ENCODE results near the gene ATP6V1F.
A peak's percentile ranks its signal among the peaks of the same experiment; 100 is the strongest.
"Not testable (repeated sequence)": the region's sequence is repeated elsewhere in the genome, so short reads cannot be mapped to it uniquely, and the experiment has no call there.

The ATP6V1F gene

GRCh38 chr7:128903621-128904361, 41.1 kb downstream of the ATP6V1F start:
- no peak for DNase-seq (ENCODE audit: low spot score)

- peak; percentile 67 for DNase-seq (ENCODE audit: low spot score)
Measured at GRCh38 chr7:128904381-128905197, 41.9 kb downstream of the ATP6V1F start.

GRCh38 chr7:128906001-128906765, 43.5 kb downstream of the ATP6V1F start:
- no peak for DNase-seq (ENCODE audit: low spot score)

GRCh38 chr7:128906766-128907559, 44.3 kb downstream of the ATP6V1F start:
- no peak for DNase-seq (ENCODE audit: low spot score)

DNA sequence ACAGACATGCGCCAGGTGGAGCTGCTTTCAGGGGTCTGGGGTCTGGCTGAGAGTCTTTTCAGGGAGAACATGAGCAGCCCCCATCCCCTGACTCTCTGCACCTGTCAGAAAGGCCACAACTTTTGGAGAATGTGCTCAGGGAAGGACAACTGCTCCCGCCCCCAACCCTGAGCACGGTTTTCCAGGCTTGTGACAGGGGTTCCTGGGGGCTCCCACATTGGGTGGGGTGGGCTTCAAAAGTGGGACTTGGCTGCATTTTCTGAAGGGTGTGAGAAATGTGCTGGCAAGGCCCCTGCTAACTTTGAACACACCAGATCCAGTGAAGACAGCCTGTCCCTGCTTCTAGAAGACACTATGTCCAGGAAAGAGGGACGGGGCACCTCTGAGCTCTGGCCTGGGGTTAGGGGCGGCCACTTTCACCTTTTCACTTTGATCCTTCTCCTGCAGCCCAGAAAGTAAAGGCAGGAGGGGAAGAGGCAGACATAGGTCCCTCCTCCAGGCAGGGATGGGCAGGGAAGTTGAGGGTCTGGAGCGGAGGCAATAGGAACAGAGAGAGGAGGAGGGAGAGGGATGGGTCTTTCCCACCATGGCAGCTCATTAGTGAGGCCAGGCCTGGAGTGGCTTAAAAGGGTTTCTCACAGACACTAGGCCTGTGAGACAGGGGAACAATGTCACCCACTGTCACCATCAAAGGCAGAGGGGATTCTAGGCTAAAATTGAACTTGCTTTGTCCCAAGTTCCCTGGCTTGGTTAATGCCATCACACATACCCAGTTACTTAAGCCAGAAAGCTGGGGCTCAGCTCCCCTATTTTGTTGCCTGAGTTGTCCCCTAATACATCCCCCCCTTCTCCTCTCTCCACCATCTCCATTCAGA, 46.3 kb downstream of the ATP6V1F start:
- DNase-seq (ENCODE audit: low spot score) = no peak

DNA sequence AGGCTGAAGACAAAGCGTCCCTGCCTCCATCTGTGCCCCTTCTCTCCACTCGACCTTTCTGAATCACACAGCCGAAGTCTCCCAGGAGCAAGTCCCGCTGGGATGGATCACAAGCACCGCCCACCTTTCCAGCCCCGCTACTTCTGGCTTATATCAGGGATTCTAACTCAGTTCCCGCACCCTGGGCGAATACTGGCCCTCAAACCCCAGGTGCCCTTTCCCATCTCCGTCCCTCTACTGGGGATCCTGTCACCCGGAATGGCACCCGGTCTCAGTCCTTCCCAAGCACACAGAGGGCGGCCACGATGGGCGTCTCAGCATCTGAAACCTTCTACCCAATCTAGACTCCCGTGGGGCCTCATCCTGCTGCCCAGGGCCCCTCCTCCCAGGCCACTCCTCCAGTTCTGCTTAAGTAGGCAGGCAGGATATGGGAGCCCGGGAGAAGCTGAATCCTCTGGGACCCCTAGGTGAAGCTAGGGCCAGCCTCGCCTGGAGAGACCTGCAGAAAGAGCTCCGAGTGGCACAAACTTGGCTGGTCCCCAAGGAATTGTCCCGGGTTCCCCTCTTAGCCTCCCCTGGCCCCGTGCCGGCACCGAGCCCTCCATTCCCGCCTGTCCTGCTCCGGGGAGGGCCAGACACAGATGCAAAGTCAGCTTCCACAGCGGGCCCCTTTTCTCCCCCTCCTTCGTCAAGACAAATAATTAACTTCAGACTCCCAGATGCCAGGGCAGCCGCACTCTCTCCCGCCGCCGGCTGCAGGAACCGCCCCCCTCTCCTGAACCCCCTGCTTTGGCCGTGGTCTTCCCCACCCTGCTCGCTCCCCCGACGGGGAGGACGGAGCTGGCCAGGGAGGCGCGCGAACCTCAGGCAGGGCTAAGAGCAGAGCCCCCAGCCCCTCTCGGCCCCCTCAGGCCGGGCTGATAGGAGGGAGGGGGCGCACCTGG, 47.2 kb downstream of the ATP6V1F start:
- no peak for DNase-seq (ENCODE audit: low spot score)

DNA sequence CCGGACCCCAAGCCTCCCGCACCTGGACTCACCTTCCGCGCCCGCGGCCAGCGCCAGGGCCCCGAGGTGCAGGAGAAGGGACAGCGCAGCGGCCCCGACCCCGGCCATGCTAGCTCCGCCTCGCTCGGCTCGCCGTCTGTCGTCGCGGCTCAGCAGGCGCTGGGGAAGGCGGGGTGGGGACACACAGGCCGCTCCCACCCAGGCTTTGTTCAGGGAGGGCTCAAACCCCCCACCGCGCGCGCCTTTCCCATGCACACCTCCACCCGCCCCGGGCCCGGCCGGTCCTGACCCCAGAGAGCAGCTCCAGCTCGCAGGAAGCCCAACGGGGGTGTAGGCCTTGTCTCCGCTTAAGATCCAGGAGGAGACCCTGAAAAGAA, 47.9 kb downstream of the ATP6V1F start, which contains the start of gene KCP:
KCP (minus strand) TSS at position 141 of the 377 bp plus-strand sequence; CDS start at position 108, 33 bp downstream.
- DNase-seq (ENCODE audit: low spot score) = no peak

DNA sequence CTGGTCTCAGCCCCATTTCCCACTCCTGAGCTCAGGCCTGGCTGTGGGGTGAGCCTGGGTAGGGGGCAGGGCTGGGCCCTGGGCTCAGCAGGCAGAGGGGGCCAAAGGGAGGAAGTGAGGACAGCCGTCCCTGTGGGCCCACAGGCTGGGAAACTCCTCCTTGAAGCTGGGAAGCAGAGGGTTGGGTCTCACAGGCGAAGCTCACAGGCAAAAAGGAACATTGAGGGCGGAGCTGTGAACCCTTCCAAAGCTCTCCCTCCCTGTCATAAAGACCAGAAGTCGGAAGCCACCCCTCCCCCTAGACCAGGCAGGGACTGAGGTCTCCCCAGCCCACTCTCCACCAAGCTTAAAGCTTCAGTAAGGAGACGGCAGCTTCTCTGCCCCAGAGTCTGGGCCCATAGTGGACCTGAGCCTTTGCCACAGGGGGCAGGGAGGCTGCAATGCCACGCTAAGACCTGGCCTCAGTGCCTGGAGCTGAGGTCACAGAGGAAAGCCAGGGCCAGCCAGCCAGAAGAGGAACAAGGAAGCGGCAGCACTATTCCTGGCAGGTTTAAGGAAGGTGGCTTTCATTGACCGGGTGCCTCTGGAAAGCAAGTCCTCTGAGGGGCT, 48.9 kb downstream of the ATP6V1F start:
- no peak for DNase-seq (ENCODE audit: low spot score)

- DNase-seq (ENCODE audit: low spot score) = no peak
Measured at GRCh38 chr7:128912281-128912680, 49.6 kb downstream of the ATP6V1F start.

DNA sequence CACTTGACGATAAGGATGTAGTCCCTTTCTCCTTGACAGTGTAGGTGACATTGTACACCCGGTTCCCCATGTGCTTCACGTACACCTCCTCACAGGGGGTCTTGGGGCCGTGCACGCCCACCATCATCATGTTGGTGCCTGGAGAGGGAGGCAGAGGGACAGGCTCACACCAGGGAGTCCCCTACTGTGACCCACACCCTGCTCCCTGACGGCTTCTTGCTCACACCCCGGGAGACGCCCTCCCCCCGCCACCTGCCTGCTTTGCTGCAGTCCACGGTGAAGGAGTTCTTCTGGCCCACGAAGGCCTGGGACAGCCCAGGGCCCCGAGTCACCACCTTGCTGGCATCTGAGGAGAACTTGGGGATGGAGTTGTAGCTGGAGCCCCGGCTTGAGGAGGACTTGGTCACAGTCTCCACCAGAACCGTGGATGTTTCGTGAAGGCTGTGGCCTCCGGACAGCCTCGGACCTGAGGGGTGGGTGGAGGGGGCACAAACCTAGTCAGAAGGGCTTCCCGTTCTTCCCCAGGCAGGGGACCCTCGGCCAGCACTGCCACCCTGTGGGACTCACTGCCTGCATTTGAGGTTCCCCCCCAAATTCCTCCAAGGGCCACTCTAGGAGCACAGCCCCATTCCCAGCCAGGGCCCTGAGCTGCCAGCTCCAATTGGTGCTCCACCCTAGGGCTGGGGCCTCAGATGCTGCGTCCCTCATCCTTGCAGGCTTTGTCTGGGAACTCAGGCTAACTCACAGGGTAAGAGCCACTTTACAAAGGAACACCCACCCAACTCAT, 50.2 kb downstream of the ATP6V1F start:
- DNase-seq (ENCODE audit: low spot score) = not testable (repeated sequence)

DNA sequence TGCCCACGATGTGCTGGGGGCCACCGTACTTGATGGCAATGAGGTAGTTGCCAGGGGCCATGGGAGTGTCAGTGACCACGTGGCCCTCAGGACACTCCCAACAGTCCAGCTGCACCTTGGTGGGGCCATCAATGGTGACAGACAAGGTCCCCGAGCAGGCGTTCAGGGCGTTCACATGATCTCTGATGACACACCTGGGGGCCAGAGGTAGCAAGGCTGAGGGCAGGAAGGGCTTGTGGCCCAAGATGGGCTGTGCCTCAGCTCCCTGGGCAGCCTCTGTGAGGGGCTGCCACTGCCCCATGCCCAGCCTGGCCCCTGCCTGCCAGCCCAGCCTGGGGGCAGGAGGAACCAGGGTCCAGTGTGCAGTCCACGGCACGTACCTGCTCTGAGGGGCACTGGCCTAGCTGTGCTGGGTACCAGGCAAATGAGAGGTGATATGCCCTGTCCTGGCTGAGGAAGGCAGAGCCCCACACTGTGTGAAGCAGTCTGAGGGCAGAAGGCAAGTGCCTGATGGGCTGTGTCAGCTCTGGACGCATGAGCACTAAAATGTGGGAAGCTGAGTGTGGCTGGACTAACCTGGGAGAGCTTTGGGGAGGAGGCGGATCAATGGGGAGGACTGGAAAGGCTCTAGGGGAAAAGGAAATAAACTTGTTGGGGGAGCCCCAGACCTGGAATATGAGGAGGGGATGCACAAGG, 51.4 kb downstream of the ATP6V1F start:
- no peak for DNase-seq (ENCODE audit: low spot score)

DNA sequence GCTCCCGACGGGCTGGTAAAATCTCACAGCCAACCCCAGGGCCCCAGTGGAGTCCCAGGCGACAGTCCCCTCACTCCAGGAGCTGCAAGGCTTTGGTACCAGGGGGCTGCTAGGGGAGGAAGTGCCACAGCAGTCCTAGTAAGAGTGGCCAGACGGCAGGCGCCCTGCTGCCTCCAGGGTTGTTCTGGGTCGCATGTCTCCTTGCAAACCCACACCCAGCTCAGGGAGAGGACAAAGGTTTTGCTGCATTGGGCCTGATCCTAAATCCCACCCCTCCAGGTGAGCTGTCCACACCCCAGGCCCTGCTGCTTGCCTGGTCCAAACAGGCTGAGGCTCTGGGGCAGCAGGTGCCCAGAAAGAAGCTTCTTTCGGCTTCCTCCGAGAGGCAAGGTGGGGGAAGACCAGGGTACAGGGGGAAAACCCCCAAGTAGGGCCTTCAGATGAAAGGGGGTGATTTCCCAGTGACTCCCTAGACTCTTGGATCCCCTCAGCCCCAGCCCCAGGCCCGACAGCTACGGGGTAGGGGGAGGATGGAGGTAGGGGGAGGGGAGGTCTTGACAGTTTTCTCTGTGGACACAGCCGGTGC, 52.0 kb downstream of the ATP6V1F start:
- no peak for DNase-seq (ENCODE audit: low spot score)

GRCh38 chr7:128915271-128915819, 52.7 kb downstream of the ATP6V1F start:
- no peak for DNase-seq (ENCODE audit: low spot score)

Data from activated CD4-positive, alpha-beta T cell treated with anti-CD3 and anti-CD28 coated beads, Interleukin-2, Interleukin-4, amounts not matched to agents 100 ng/mL and 50 ng/mL, durations not matched to agents 16 hours and 8 hours (primary cell).